ENCODE results near the gene HRH2.

DNA sequence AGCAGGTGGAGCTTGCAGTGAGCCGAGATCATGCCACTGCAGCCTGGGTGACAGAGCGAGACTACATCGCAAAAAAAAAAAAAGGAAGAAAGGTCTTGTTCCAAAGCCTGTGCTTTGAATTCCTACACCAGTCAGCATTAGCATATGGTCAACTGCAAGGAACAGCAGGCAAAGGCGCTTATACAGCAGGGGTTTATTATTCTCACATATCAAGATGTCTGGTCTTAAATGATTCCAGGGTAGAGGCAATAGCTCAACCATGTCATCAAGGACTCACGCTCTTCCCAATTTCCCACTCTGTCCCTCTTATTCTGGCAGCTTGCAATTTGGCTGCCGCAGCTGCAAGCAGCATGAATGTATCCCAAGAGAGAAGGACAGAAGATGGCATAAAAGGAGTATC lies 28.6 kb upstream of the HRH2 start:
- TF ChIP-seq, protein P1, sequence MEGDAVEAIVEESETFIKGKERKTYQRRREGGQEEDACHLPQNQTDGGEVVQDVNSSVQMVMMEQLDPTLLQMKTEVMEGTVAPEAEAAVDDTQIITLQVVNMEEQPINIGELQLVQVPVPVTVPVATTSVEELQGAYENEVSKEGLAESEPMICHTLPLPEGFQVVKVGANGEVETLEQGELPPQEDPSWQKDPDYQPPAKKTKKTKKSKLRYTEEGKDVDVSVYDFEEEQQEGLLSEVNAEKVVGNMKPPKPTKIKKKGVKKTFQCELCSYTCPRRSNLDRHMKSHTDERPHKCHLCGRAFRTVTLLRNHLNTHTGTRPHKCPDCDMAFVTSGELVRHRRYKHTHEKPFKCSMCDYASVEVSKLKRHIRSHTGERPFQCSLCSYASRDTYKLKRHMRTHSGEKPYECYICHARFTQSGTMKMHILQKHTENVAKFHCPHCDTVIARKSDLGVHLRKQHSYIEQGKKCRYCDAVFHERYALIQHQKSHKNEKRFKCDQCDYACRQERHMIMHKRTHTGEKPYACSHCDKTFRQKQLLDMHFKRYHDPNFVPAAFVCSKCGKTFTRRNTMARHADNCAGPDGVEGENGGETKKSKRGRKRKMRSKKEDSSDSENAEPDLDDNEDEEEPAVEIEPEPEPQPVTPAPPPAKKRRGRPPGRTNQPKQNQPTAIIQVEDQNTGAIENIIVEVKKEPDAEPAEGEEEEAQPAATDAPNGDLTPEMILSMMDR (conservative IDR thresholded peaks at IDR 0.05), result no peak
- TF ChIP-seq EZH2 (IDR thresholded peaks at IDR 0.05; ENCODE audit: low read depth), result no peak

All from PC-9 (cell line).